H1 (cell line): ENCODE results near the gene NOL8. TPM values are rescaled to one million over a fixed set of nuclear protein-coding genes. Genes with fewer than 3 reads are reported as not detected.

Experiments
- HDAC6 ChIP-seq: IDR thresholded peaks from one replicate; pipeline ENCODE4 v1.7.1; 2012; ENCODE audit warnings: low read depth, mild to moderate bottlenecking, inconsistent platforms, low read length, moderate library complexity
- polyA plus RNA-seq, 7 experiments: library from polyadenylated mRNA; depleted of rRNA in 3 of 7; stranded (reverse) in 5 of 7; unstranded in 2 of 7; fragments of >200 nt in 5 of 7; fragments of 200-250 nt in 2 of 7; gene quantifications; 1 replicate in 5 of 7; 2 replicates in 1 of 7; 4 replicates in 1 of 7; pipeline versions ENCODE4 v1.2.1 to v1.2.3, GENCODE V29; 2011 to 2013; ENCODE audit warnings: missing spikeins in 2 of 7, mixed read lengths in 2 of 7
- total RNA-seq: library from RNA; stranded (reverse); fragmentation: NEBNext Ultra II Directional; extraction: Animal tissue kit (Norgen Biotek cat#: 25700); gene quantifications from 2 replicates; pipeline ENCODE4 v1.2.1, GENCODE V29; 2021
- TF ChIP-seq, protein P1 (sequence below): fragments of 300-600 bp; sonication (generic); IDR thresholded peaks from 2 replicates; pipeline ENCODE4 v1.7.1; 2012; ENCODE audit warnings: low read length, moderate library complexity, mild to moderate bottlenecking, inconsistent platforms; ENCODE audit not compliant: insufficient replicate concordance

NOL8 gene
- total and polyA plus RNA-seq, 2 of the 8 experiments (the other 6 are each of a cell fraction or from before 2014, with no cell fraction given), result 6.2 to 30.4 TPM

DNA sequence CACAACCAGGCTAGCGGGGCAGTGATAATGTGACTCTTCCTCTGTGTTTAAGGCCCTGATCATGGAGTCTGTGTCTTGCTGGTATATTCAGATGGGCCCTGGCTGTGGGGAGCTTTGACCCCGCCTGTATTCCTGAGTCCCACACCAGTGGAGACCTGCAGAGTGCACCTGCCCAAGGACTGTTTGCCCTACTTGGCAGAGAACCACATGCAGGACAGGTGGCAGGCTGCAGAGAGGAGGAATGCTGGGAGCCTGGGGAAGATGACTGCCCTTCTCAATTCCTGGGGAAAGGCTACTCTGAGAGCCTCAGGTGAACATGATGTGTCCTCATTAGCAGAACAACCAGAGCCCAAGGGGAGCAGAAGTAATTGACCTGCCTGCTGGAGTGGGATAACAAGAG lies 67.8 kb downstream of the NOL8 start (continued):
- TF ChIP-seq, protein P1, sequence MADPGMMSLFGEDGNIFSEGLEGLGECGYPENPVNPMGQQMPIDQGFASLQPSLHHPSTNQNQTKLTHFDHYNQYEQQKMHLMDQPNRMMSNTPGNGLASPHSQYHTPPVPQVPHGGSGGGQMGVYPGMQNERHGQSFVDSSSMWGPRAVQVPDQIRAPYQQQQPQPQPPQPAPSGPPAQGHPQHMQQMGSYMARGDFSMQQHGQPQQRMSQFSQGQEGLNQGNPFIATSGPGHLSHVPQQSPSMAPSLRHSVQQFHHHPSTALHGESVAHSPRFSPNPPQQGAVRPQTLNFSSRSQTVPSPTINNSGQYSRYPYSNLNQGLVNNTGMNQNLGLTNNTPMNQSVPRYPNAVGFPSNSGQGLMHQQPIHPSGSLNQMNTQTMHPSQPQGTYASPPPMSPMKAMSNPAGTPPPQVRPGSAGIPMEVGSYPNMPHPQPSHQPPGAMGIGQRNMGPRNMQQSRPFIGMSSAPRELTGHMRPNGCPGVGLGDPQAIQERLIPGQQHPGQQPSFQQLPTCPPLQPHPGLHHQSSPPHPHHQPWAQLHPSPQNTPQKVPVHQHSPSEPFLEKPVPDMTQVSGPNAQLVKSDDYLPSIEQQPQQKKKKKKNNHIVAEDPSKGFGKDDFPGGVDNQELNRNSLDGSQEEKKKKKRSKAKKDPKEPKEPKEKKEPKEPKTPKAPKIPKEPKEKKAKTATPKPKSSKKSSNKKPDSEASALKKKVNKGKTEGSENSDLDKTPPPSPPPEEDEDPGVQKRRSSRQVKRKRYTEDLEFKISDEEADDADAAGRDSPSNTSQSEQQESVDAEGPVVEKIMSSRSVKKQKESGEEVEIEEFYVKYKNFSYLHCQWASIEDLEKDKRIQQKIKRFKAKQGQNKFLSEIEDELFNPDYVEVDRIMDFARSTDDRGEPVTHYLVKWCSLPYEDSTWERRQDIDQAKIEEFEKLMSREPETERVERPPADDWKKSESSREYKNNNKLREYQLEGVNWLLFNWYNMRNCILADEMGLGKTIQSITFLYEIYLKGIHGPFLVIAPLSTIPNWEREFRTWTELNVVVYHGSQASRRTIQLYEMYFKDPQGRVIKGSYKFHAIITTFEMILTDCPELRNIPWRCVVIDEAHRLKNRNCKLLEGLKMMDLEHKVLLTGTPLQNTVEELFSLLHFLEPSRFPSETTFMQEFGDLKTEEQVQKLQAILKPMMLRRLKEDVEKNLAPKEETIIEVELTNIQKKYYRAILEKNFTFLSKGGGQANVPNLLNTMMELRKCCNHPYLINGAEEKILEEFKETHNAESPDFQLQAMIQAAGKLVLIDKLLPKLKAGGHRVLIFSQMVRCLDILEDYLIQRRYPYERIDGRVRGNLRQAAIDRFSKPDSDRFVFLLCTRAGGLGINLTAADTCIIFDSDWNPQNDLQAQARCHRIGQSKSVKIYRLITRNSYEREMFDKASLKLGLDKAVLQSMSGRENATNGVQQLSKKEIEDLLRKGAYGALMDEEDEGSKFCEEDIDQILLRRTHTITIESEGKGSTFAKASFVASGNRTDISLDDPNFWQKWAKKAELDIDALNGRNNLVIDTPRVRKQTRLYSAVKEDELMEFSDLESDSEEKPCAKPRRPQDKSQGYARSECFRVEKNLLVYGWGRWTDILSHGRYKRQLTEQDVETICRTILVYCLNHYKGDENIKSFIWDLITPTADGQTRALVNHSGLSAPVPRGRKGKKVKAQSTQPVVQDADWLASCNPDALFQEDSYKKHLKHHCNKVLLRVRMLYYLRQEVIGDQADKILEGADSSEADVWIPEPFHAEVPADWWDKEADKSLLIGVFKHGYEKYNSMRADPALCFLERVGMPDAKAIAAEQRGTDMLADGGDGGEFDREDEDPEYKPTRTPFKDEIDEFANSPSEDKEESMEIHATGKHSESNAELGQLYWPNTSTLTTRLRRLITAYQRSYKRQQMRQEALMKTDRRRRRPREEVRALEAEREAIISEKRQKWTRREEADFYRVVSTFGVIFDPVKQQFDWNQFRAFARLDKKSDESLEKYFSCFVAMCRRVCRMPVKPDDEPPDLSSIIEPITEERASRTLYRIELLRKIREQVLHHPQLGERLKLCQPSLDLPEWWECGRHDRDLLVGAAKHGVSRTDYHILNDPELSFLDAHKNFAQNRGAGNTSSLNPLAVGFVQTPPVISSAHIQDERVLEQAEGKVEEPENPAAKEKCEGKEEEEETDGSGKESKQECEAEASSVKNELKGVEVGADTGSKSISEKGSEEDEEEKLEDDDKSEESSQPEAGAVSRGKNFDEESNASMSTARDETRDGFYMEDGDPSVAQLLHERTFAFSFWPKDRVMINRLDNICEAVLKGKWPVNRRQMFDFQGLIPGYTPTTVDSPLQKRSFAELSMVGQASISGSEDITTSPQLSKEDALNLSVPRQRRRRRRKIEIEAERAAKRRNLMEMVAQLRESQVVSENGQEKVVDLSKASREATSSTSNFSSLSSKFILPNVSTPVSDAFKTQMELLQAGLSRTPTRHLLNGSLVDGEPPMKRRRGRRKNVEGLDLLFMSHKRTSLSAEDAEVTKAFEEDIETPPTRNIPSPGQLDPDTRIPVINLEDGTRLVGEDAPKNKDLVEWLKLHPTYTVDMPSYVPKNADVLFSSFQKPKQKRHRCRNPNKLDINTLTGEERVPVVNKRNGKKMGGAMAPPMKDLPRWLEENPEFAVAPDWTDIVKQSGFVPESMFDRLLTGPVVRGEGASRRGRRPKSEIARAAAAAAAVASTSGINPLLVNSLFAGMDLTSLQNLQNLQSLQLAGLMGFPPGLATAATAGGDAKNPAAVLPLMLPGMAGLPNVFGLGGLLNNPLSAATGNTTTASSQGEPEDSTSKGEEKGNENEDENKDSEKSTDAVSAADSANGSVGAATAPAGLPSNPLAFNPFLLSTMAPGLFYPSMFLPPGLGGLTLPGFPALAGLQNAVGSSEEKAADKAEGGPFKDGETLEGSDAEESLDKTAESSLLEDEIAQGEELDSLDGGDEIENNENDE, result no peak
- TF ChIP-seq HDAC6, result no peak
